HG02759 (cell line): ENCODE measurements around the gene OR2T8.
A peak's percentile ranks its signal among the peaks of the same experiment; 100 is the strongest.

Source experiments
- ATAC-seq: cut with Tn5 transposase; IDR thresholded peaks from one replicate; pipeline ENCODE4 v1.9.1; 2021; ENCODE audit warnings: mild to moderate bottlenecking, moderate library complexity; ENCODE audit not compliant: unreplicated experiment

OR2T8 gene

GRCh38 chr1:247919952-247920351, at the start of gene OR2T8:
Gene OR2T8, plus strand, starts transcription at chr1:247920252. Its CDS starts 766 bp downstream, at chr1:247921018.
- ATAC-seq, result no peak

- no peak for ATAC-seq
These were observed 36.7 kb upstream of the OR2T8 start for GRCh38 chr1:247883346-247883745.

- ATAC-seq, result no peak
These were observed 35.1 kb upstream of the OR2T8 start for GRCh38 chr1:247884797-247885413.

- ATAC-seq, result no peak
These were observed 24.9 kb upstream of the OR2T8 start, which contains the start of gene OR2W3 for GRCh38 chr1:247895163-247895637. Gene OR2W3, plus strand, starts transcription at chr1:247895587. Its CDS starts 0 bp downstream, at chr1:247895587.

- ATAC-seq, result no peak
These were observed 24.1 kb upstream of the OR2T8 start for GRCh38 chr1:247895976-247896375.

GRCh38 chr1:247904122-247904521, 15.9 kb upstream of the OR2T8 start:
- ATAC-seq, result no peak

GRCh38 chr1:247905181-247905580, 14.9 kb upstream of the OR2T8 start:
- ATAC-seq, result no peak

- no peak for ATAC-seq
These were observed 14.0 kb upstream of the OR2T8 start for GRCh38 chr1:247905910-247906503.

- ATAC-seq, result no peak
These were observed 13.5 kb upstream of the OR2T8 start for GRCh38 chr1:247906504-247907047.

GRCh38 chr1:247908766-247909165, 11.3 kb upstream of the OR2T8 start:
- ATAC-seq, result no peak

GRCh38 chr1:247913786-247914185, 6.3 kb upstream of the OR2T8 start:
- ATAC-seq, result no peak

GRCh38 chr1:247914941-247915662, 5.0 kb upstream of the OR2T8 start:
- ATAC-seq, result no peak

- no peak for ATAC-seq
These were observed 3.9 kb downstream of the OR2T8 start for GRCh38 chr1:247923941-247924340.

- no peak for ATAC-seq
These were observed 4.8 kb downstream of the OR2T8 start, which contains the start of gene OR2AJ1 for GRCh38 chr1:247924868-247925267. Gene OR2AJ1, plus strand, starts transcription at chr1:247924889. Its CDS starts 8,880 bp downstream, at chr1:247933769.

- ATAC-seq, result no peak
These were observed 13.9 kb downstream of the OR2T8 start for GRCh38 chr1:247933989-247934388.

- ATAC-seq, result no peak
These were observed 15.7 kb downstream of the OR2T8 start for GRCh38 chr1:247935781-247936180.

- no peak for ATAC-seq
These were observed 16.4 kb downstream of the OR2T8 start for GRCh38 chr1:247936415-247936814.

- peak; percentile 100 for ATAC-seq
These were observed 17.1 kb downstream of the OR2T8 start for GRCh38 chr1:247936965-247937734.

GRCh38 chr1:247942624-247943023, 22.6 kb downstream of the OR2T8 start:
- ATAC-seq, result no peak

GRCh38 chr1:247948558-247948957, 28.5 kb downstream of the OR2T8 start, which contains the start of gene OR2L8:
Gene OR2L8, plus strand, starts transcription at chr1:247948858. Its CDS starts 0 bp downstream, at chr1:247948858.
- no peak for ATAC-seq

- no peak for ATAC-seq
These were observed 33.4 kb downstream of the OR2T8 start for GRCh38 chr1:247953408-247953807.
